GM21737 (cell line): ENCODE measurements around the gene SYNGR1.

ENCODE experiments used
- ATAC-seq: cut with Tn5 transposase; IDR thresholded peaks from one replicate; pipeline ENCODE4 v1.9.1; 2021; ENCODE audit warnings: mild to moderate bottlenecking, moderate library complexity; ENCODE audit not compliant: unreplicated experiment

Gene SYNGR1, protein sequence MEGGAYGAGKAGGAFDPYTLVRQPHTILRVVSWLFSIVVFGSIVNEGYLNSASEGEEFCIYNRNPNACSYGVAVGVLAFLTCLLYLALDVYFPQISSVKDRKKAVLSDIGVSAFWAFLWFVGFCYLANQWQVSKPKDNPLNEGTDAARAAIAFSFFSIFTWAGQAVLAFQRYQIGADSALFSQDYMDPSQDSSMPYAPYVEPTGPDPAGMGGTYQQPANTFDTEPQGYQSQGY

GRCh38 chr22:39349967-39350726 lies at the start of gene SYNGR1:
Gene SYNGR1, plus strand, starts transcription at chr22:39349991. Its CDS starts 20 bp downstream, at chr22:39350011.
- ATAC-seq: no peak

GRCh38 chr22:39300186-39300830 lies 49.5 kb upstream of the SYNGR1 start:
- no peak for ATAC-seq

- no peak for ATAC-seq
Measured at GRCh38 chr22:39301108-39301507, 48.7 kb upstream of the SYNGR1 start.

- no peak for ATAC-seq
Measured at GRCh38 chr22:39301926-39302325, 47.9 kb upstream of the SYNGR1 start.

DNA sequence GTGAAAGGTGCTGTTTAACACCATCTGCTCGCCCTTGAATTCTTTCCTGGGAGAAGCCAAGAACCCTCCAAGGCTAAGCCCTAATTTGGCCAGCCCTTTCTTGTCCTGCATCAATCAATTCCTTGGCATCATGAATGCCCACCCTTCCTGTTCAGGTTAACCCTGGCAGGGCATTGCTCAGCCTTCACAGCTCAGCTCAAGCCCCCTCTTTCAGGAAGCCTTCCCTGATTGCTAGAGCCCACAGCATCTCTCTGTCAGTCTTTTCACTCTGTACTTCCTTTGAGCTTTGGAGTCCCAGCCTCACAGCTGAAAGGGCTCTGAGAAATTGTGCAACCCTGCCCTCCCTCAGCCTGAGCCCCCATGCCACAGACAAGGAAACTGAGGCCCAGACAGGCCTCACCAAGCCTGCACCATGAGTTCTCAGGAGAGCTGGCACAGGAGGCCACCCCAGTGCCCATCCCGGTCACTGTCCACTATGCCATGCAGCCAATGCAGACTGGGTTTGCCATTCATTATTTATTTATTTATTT lies 47.3 kb upstream of the SYNGR1 start:
- no peak for ATAC-seq

GRCh38 chr22:39303358-39303757 lies 46.4 kb upstream of the SYNGR1 start:
- ATAC-seq: no peak

DNA sequence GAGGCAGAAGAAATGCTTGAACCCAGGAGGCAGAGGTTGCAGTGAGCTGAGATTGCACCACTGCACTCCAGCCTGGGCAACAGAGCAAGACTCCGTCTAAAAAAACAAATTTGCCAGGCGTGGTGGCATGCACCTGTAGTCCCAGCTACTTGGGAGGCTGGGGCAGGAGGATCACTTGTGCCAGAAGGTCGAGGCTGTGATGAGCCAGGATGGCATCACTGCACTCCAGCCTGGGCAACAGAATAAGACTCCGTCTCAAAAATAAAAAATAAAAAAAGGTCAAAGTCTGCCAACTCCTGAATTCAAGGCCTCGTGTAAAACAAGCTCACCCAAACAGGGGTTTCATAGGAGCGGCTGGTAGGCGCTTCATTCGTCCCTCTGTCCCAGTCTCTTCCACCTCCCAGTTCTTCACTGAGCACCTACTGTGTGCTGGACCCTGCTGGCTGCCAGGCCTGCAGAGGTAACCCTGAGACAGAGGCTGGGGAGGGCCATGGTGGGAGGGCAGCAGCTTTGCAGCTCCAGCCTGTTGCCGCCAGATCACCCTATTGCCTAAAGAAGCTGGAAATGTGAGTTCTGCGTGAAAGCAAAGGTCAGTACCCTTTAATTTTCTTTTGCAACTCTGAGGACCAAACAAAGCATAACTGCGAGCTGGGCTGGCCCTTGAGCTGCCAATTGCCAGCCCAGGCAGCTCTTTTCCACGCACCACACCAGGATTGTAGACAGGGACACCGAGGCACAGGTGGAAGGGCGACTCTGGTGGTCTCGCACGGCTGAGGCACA lies 45.7 kb upstream of the SYNGR1 start:
- no peak for ATAC-seq

DNA sequence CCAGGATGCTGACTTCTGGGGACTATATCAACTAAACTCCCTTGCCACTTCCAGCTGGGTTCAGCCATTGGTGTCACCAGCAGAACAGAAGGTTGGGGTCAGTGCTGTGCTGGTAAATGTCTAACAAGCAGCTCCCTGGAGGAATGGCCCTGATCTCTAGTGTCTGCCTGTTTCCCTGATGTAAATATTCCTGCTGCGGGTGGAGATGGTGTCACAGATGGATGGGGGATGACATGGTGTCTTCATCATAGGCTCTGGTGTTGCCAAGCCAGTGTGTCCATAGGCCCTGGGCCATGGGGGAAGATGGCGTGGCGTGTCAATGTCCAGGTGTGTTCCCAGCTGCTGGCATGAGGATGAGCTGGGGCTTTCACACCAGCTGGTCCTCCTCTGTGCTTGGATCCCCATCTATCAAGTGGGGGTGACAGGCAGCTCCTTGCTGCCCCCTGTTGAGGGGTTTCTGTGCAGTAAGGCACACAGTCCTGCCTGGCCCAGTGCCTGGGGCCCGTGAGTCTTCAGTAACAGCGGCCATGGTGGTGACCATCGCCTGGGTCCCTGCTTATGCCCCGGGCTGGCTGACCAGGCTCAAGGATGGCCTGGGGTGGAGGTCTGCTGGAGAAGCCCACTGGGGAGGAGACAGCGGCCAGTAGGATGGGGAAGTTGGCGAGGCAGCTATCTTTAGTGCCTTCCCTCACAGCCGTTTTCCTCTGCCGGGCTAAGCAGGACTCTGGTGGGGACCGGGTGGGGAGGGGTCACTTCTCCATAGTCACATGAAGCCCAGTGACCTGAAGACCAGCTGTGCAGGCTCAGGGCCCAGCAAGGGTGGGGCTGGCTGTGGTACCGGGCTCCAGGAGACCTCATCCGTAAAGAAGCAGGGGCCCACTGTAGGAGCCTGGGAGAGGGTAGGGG lies 43.1 kb upstream of the SYNGR1 start:
- no peak for ATAC-seq

DNA sequence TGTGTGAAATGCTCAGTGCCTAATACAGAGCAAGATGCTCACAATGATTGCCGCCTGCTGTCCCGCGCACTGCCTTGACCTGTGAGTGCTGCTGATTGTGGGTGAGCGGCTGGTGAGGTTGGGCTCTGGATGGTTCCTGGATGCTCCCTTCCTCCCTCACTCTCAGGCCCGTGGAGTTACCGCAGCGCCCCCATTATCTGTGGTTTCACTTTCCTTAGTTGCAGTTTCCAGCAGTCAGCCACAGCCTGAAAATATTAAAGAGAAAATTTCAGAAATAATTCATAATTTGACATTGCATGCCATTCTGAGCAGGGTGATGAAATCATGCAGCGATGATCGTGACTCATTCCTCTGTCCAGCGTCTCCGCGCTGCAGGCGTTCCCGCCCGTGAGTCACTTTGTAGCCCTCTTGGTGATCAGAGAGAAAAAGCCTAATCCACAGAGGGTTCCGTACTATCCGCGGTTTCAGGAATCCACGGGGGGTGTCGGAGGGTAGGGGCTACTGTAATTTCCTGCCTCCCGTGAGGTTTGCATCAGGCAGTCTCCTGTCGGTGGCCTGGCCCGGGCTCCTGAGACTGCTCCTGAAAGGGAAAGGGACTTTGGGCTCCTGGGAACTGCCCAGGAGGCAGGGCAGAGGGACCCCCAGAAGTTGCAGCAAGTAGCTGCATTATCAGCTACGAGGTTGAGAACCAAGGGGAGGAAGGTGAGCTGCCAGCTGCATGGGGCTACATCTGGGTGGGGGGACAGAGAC lies 41.0 kb upstream of the SYNGR1 start:
- ATAC-seq: no peak

DNA sequence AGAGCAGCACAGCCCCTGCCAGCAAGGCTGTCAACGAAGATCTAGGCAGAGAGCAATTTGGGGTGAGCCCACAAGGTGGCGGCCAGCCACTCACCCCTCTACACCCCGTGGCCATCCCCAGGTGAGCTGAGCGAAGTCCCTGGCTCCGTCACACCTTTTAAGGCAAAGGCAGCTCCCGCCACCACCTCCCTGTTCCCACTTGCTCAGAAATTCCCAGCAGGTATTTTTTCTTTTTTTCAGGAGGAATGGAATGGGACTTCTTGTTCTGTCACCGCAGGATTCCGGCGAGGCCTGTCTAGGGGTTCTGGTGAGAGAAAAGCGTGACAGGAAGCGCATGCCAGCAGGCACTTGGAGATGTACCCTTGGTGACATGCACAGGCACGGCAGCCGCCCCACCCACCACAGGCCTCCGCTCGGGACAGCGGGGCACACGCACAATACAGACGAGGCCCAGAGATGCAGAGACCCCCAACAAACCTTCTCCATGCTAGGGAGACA lies 40.4 kb upstream of the SYNGR1 start:
- ATAC-seq: no peak

GRCh38 chr22:39309881-39310714 lies 39.7 kb upstream of the SYNGR1 start:
- ATAC-seq: no peak

GRCh38 chr22:39311592-39312400 lies 38.0 kb upstream of the SYNGR1 start:
- ATAC-seq: no peak

DNA sequence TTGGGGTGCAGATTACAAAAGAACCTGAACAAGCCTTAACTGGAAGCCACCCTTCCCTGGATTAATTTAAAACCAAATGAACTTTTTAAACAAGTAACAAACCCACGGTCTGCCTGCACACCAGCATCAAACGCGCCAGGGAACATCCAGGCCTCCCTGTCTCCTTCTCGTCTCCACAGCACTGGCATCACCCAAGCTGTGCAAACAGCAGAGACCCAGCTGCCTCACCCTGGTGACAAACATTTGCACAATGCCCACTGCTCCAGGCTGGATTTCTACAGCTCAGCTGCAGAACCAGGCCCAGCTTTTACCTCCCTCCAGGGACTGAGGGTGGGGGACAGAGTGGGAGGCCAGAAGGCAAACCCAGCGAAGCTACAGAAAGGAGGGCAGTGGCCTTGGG lies 37.4 kb upstream of the SYNGR1 start:
- ATAC-seq: no peak

- ATAC-seq: no peak
Measured at GRCh38 chr22:39313258-39314001, 36.4 kb upstream of the SYNGR1 start.

GRCh38 chr22:39314251-39314971 lies 35.4 kb upstream of the SYNGR1 start:
- no peak for ATAC-seq

DNA sequence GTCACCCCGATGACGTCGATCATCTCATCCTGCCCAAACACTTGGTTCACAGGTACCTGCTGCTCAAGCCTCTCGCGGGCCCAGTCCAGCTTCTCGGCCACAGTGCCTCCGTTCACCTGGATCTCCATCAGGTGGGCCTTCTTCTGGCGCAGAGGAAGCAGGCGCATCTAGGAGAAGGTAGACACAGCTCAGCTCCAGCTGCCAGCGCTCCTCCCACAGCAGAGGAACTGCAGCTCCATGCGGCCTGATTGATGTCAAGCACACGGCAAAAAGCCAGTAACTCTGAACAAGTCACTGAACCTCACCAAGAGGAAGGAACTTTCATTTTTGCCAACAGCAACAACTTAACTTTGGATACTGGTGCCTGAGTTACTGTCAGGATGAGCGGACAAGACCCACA lies 34.4 kb upstream of the SYNGR1 start:
- no peak for ATAC-seq
